Stimulated activated naive CD4-positive, alpha-beta T cell treated with Interleukin-2 at 50 U/mL for 16 hours (primary cell): ENCODE results near the gene AMDHD2.

Source experiments
- DNase-seq: peaks from one replicate; lab custom pipeline; 2025; lab: John Stamatoyannopoulos, UW

Gene AMDHD2

GRCh38 chr16:2499454-2499853, 20.7 kb upstream of the AMDHD2 start:
- DNase-seq, result no peak

GRCh38 chr16:2499890-2500429, 20.2 kb upstream of the AMDHD2 start:
- no peak for DNase-seq

GRCh38 chr16:2500430-2500917, 19.7 kb upstream of the AMDHD2 start:
- DNase-seq, result no peak

- peak; percentile 68 for DNase-seq
These were observed 19.0 kb upstream of the AMDHD2 start for GRCh38 chr16:2500918-2501750.

- DNase-seq, result no peak
These were observed 17.9 kb upstream of the AMDHD2 start for GRCh38 chr16:2501946-2502895.

- no peak for DNase-seq
These were observed 14.5 kb upstream of the AMDHD2 start for GRCh38 chr16:2505695-2506094.

GRCh38 chr16:2507052-2507659, 13.0 kb upstream of the AMDHD2 start:
- no peak for DNase-seq

GRCh38 chr16:2507665-2508064, 12.5 kb upstream of the AMDHD2 start:
- no peak for DNase-seq

GRCh38 chr16:2508722-2509400, 11.3 kb upstream of the AMDHD2 start:
- no peak for DNase-seq

- no peak for DNase-seq
These were observed 8.9 kb upstream of the AMDHD2 start for GRCh38 chr16:2511128-2511800.

GRCh38 chr16:2511996-2512734, 8.0 kb upstream of the AMDHD2 start:
- DNase-seq, result no peak

GRCh38 chr16:2512735-2513404, 7.3 kb upstream of the AMDHD2 start:
- no peak for DNase-seq

GRCh38 chr16:2513405-2514332, 6.5 kb upstream of the AMDHD2 start, which contains the start of gene ATP6V0C:
TSS of gene ATP6V0C (plus strand) at chr16:2513952. CDS start at chr16:2514104, 152 bp downstream.
- peak; percentile 86 for DNase-seq

- DNase-seq, result peak; percentile 30
These were observed 5.6 kb upstream of the AMDHD2 start for GRCh38 chr16:2514333-2515179.

GRCh38 chr16:2515180-2515851, 4.9 kb upstream of the AMDHD2 start:
- no peak for DNase-seq

GRCh38 chr16:2516391-2517240, 3.6 kb upstream of the AMDHD2 start:
- no peak for DNase-seq
